ENCODE measurements around the gene TUNAR.

DNA sequence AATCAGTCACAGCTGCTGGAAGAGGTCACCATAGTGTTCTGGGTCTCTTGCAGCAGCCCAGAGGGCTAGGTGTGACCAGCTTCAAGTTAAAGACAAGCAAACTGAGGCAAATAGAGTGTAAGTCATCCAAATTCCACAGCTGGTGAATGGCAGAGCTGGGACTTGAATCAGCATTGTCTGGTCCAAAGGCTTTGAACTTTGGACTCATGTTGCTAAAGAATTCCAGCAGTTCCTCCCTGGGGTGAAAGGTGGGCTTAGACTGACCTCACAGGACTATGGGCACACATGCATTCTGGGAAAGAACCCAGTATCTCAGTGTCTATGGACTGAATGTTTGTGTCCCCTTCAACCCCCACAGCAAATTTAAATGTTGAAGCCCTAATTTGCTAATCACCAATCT, 54.8 kb downstream of the TUNAR start:
- TF ChIP-seq EZH2 (IDR thresholded peaks at IDR 0.05; ENCODE audit: low read length, unreplicated experiment): no peak
- TF ChIP-seq, protein P1, sequence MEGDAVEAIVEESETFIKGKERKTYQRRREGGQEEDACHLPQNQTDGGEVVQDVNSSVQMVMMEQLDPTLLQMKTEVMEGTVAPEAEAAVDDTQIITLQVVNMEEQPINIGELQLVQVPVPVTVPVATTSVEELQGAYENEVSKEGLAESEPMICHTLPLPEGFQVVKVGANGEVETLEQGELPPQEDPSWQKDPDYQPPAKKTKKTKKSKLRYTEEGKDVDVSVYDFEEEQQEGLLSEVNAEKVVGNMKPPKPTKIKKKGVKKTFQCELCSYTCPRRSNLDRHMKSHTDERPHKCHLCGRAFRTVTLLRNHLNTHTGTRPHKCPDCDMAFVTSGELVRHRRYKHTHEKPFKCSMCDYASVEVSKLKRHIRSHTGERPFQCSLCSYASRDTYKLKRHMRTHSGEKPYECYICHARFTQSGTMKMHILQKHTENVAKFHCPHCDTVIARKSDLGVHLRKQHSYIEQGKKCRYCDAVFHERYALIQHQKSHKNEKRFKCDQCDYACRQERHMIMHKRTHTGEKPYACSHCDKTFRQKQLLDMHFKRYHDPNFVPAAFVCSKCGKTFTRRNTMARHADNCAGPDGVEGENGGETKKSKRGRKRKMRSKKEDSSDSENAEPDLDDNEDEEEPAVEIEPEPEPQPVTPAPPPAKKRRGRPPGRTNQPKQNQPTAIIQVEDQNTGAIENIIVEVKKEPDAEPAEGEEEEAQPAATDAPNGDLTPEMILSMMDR (conservative IDR thresholded peaks at IDR 0.05; ENCODE audit: low read depth, low read length): no peak

Measured in PC-3 (cell line).